Measurements from ENCODE around the gene DMAP1. TPM values are rescaled to one million over a fixed set of nuclear protein-coding genes. Genes with fewer than 3 reads are reported as not detected.

The DMAP1 gene
- total and polyA plus RNA-seq, 9 of the 15 experiments (the other 6 are each of a cell fraction or from before 2014, with no cell fraction given) = 1.5 to 51.2 (median 30.3) TPM

DNA sequence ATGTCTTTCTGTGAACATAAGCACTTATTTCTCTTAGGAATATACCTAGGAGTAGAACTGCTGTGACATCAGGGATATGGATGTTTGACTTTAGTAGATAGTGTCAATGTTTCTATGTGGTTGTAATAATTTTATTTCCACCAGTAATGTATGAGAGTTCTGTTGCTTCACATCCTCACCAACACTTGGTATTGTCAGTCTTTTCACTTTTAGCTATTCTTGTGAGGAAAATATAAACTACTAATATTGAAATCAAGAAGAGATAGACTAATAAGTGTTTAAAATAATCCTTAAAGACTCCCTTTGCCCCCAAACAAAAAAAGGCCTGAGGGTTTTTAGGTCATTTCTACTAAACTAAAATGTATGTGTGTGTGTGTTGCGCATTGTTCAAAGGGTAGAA, 2.7 kb upstream of the DMAP1 start:
- ChIA-PET CTCF (ENCODE audit: low intra/inter-chr PET ratio) (no interaction called here), POLR2A (no interaction called here)
- 47% methylated on average over 1 of the region's 1 CpG for WGBS (ENCODE audit: insufficient coverage, low coverage, missing lambda C conversion rate)
- Histone ChIP-seq H3K4me3 (no peak overlapping the region), H3K4me2 (ENCODE audit: insufficient read depth, low read length) (no peak overlapping the region), H3K9ac (ENCODE audit: insufficient read depth in 1 of 2, low read depth in 2 of 2, low read length in 2 of 2) (no peak overlapping the region), H4K20me1 (replicated peaks; ENCODE audit: control insufficient read depth, insufficient read depth, low read length) (no peaks in the 10 kb centered on the region), H3K36me3 (ENCODE audit: control insufficient read depth, insufficient read depth, low read length) (peaks cover 8% of the 10 kb centered on the region; the same call in 2 of the 3 replicates), H3K4me1 (replicated peaks in 1 of 2; ENCODE audit: control insufficient read depth in 2 of 2, insufficient read depth in 2 of 2, low read length in 2 of 2) (peaks cover 7 to 10% of the 10 kb centered on the region in 2 experiments; a peak in 4 of 5 replicates), H2AFZ (ENCODE audit: low read depth, low read length) (no peak overlapping the region), H3K9me1 (ENCODE audit: control insufficient read depth, insufficient read depth, low read length) (peaks cover 4% of the 10 kb centered on the region), H3K79me2 (ENCODE audit: control insufficient read depth, insufficient read depth, low read length) (peaks cover 5% of the 10 kb centered on the region; the same call in 2 of the 3 replicates), H3K27ac (ENCODE audit: extremely low read depth, low read depth, low read length) (no peak overlapping the region), H3K9me3 (replicated peaks; ENCODE audit: control insufficient read depth, insufficient read depth, low read depth, low read length) (no peaks in the 10 kb centered on the region), H3K27me3 (ENCODE audit: control insufficient read depth in 2 of 2, insufficient read depth in 2 of 2, low read length in 2 of 2) (peaks cover 0 to 7% of the 10 kb centered on the region in 2 experiments; a peak in 1 of 5 replicates)
- DNase-seq (ENCODE audit: extremely low read depth in 1 of 4, low spot score in 3 of 4) (no peak), FAIRE-seq (no peak), ATAC-seq (no peak)
- no TSS peak for BruUV-seq (replicated peaks)
- intact Hi-C loops (cut with micrococcal nuclease) = loop anchor here (10.0 kb wide), 1 partner anchor 444 kb away; no protein-coding TSS in a partner anchor
- in situ Hi-C loops (cut with MboI) = no loop called here
- TF ChIP-seq, protein P1, sequence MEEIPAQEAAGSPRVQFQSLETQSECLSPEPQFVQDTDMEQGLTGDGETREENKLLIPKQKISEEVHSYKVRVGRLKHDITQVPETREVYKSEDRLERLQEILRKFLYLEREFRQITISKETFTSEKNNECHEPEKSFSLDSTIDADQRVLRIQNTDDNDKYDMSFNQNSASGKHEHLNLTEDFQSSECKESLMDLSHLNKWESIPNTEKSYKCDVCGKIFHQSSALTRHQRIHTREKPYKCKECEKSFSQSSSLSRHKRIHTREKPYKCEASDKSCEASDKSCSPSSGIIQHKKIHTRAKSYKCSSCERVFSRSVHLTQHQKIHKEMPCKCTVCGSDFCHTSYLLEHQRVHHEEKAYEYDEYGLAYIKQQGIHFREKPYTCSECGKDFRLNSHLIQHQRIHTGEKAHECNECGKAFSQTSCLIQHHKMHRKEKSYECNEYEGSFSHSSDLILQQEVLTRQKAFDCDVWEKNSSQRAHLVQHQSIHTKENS (CRISPR knock-in tag; IDR thresholded peaks at IDR 0.05) = no peak
- TF ChIP-seq DACH1 (IDR thresholded peaks at IDR 0.05; ENCODE audit: partially characterized antibody) = no peak
- TF ChIP-seq, protein P2, sequence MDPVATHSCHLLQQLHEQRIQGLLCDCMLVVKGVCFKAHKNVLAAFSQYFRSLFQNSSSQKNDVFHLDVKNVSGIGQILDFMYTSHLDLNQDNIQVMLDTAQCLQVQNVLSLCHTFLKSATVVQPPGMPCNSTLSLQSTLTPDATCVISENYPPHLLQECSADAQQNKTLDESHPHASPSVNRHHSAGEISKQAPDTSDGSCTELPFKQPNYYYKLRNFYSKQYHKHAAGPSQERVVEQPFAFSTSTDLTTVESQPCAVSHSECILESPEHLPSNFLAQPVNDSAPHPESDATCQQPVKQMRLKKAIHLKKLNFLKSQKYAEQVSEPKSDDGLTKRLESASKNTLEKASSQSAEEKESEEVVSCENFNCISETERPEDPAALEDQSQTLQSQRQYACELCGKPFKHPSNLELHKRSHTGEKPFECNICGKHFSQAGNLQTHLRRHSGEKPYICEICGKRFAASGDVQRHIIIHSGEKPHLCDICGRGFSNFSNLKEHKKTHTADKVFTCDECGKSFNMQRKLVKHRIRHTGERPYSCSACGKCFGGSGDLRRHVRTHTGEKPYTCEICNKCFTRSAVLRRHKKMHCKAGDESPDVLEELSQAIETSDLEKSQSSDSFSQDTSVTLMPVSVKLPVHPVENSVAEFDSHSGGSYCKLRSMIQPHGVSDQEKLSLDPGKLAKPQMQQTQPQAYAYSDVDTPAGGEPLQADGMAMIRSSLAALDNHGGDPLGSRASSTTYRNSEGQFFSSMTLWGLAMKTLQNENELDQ (CRISPR knock-in tag; IDR thresholded peaks at IDR 0.05; ENCODE audit: borderline replicate concordance) = no peak
- TF ChIP-seq FOXA3 (CRISPR knock-in tag; conservative IDR thresholded peaks at IDR 0.05 in 1 of 2, IDR thresholded peaks at IDR 0.05 in 1 of 2) = no peak
- TF ChIP-seq, protein P3, sequence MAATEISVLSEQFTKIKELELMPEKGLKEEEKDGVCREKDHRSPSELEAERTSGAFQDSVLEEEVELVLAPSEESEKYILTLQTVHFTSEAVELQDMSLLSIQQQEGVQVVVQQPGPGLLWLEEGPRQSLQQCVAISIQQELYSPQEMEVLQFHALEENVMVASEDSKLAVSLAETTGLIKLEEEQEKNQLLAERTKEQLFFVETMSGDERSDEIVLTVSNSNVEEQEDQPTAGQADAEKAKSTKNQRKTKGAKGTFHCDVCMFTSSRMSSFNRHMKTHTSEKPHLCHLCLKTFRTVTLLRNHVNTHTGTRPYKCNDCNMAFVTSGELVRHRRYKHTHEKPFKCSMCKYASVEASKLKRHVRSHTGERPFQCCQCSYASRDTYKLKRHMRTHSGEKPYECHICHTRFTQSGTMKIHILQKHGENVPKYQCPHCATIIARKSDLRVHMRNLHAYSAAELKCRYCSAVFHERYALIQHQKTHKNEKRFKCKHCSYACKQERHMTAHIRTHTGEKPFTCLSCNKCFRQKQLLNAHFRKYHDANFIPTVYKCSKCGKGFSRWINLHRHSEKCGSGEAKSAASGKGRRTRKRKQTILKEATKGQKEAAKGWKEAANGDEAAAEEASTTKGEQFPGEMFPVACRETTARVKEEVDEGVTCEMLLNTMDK (IDR thresholded peaks at IDR 0.05; ENCODE audit: borderline replicate concordance, insufficient read depth, low read depth, low read length, poor library complexity, severe bottlenecking) = no peak
- TF ChIP-seq, protein P4, sequence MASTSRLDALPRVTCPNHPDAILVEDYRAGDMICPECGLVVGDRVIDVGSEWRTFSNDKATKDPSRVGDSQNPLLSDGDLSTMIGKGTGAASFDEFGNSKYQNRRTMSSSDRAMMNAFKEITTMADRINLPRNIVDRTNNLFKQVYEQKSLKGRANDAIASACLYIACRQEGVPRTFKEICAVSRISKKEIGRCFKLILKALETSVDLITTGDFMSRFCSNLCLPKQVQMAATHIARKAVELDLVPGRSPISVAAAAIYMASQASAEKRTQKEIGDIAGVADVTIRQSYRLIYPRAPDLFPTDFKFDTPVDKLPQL (IDR thresholded peaks at IDR 0.05; ENCODE audit: extremely low read depth, insufficient read length) = no peak
- no peak for TF ChIP-seq CREB3 (tag; conservative IDR thresholded peaks at IDR 0.05; ENCODE audit: low read depth)

Data from K562 (cell line).